Transverse colon (tissue), 4 donors: Measurements from ENCODE around the gene DNAJC18. TPM values are rescaled to one million over a fixed set of nuclear protein-coding genes. Genes with fewer than 3 reads are reported as not detected.
"Not testable (repeated sequence)": the region's sequence is repeated elsewhere in the genome, so short reads cannot be mapped to it uniquely, and the experiment has no call there.

Experiments used
- DNase-seq: peaks from one replicate; pipeline ENCODE4 v3.0.0-alpha.2; 2019
- H3K27ac ChIP-seq, 4 donors: fragments of 200-600 bp; sonication (generic); 2 replicates each; pipeline ENCODE4 v1.5.1; 2016 to 2018; ENCODE audit warnings: inconsistent platforms in 4 of 4
- H3K27me3 ChIP-seq: fragments of 200-600 bp; sonication (generic); 2 replicates; pipeline ENCODE4 v1.5.1; 2017; ENCODE audit warnings: inconsistent platforms
- H3K36me3 ChIP-seq, 4 donors: fragments of 200-600 bp; sonication (generic); 2 replicates each; pipeline ENCODE4 v1.5.1; 2017 to 2019; ENCODE audit warnings: inconsistent platforms in 4 of 4
- H3K4me1 ChIP-seq, 4 donors: fragments of 200-600 bp; sonication (generic); 2 replicates each; pipeline ENCODE4 v1.5.1; 2017 to 2020; ENCODE audit warnings: inconsistent platforms in 4 of 4
- H3K4me3 ChIP-seq, 4 donors: fragments of 200-600 bp; sonication (generic); 1 replicate in 1 of 4; 2 replicates in 3 of 4; pipeline versions ENCODE4 v1.5.1 to v1.6.1; 2017 to 2019; ENCODE audit warnings: inconsistent platforms in 4 of 4
- H3K9me3 ChIP-seq, 2 donors: fragments of 200-600 bp; sonication (generic); 2 replicates each; pipeline ENCODE4 v1.5.1; 2017 to 2019; ENCODE audit warnings: inconsistent platforms in 2 of 2
- CTCF ChIP-seq, 5 experiments: fragments of 200-600 bp in 3 of 5; fragments of 450-650 bp in 2 of 5; sonication (generic) in 3 of 5; IDR thresholded peaks; 1 replicate in 2 of 5; 2 replicates in 3 of 5; pipeline ENCODE4 v1.5.1; 2016 to 2017; ENCODE audit warnings: antibody characterized with exemption in 5 of 5, inconsistent platforms in 3 of 5, mild to moderate bottlenecking in 2 of 5, moderate library complexity in 1 of 5
- EP300 ChIP-seq: sonication (generic); formaldehyde crosslinking; IDR thresholded peaks from one replicate; pipeline ENCODE4 v1.6.1; 2017; ENCODE audit warnings: antibody characterized with exemption, low read depth
- POLR2A ChIP-seq: fragments of 450-650 bp; IDR thresholded peaks from one replicate; pipeline ENCODE4 v1.6.1; 2016; ENCODE audit warnings: antibody characterized with exemption, mild to moderate bottlenecking, moderate library complexity
- POLR2AphosphoS5 ChIP-seq, 3 donors: sonication (generic); formaldehyde crosslinking; IDR thresholded peaks; one replicate each; pipeline ENCODE4 v1.6.1; 2016; ENCODE audit warnings: antibody characterized with exemption in 3 of 3
- WGBS, 2 donors: methylation state at CpG; one replicate each; pipeline ENCODE4 v1.1.5; 2018; ENCODE audit warnings: low coverage in 1 of 2; 5-methylcytosine and 5-hydroxymethylcytosine counted together
- in situ Hi-C, 4 donors: fragments of 200-750 bp; cut with MboI; loops; one replicate each; pipeline versions ENCODE4 v1.15.0 to v1.15.1; 2017; ENCODE audit warnings: low sequenced_read_pairs in 3 of 4, low pct_ligation_motif_present in 1 of 4, low pct_unique_long_range_greater_than_20kb in 1 of 4
- intact Hi-C: fragments of 100-400 bp; cut with DNase I; formaldehyde crosslinking; loops from one replicate; pipeline ENCODE4 v1.15.1; 2023; ENCODE audit warnings: low total_unique reads
- total RNA-seq, 4 donors: library from RNA; depleted of rRNA; stranded (reverse); fragments of >200 nt; gene quantifications; one replicate each; pipeline ENCODE4 v1.1.0, GENCODE V29; 2016

The DNAJC18 gene
- total RNA-seq, result 1 to 10 TPM in 3 of 4 donors, under 1 TPM in 1; 0.37 to 3.8 (median 3.2) TPM

GRCh38 chr5:139439013-139439903 lies at the start of gene DNAJC18:
TSS of gene DNAJC18 (minus strand) at chr5:139439525. CDS start at chr5:139439445, 80 bp downstream.
- Histone ChIP-seq H3K9me3 (no peaks in the 10 kb centered on the region), H3K36me3 (no peaks in the 10 kb centered on the region), H3K27ac (peak within 1 kb of the TSS; percentile 88 to 96 (median 91)), H3K4me3 (peak within 1 kb of the TSS; percentile 71 to 76 (median 74)), H3K4me1 (peaks cover 3 to 14% (median 9%) of the 10 kb centered on the region in 4 donors), H3K27me3 (no peaks in the 10 kb centered on the region)
- in situ Hi-C loops, result loop anchor here in 1 of 4 donors (25.0 kb wide), 1 partner anchor 323 kb away; no protein-coding TSS in a partner anchor
- intact Hi-C loops, result no loop called here
- 4% methylated on average over 48 of the region's 49 CpGs; no CpG with 5 or more reads in 1 of the 2 donors for WGBS, 2 donors
- peak; percentile 95 for DNase-seq
- TF ChIP-seq EP300 (no peak), POLR2AphosphoS5 (IDR thresholded peaks at IDR 0.05) (peak; percentile 58 to 62 (median 59)), POLR2A (peak; percentile 42)

- Histone ChIP-seq H3K27ac (peak overlapping the region in 3 of 4 donors; percentile 2 to 50 (median 30)), H3K27me3 (no peaks in the 10 kb centered on the region), H3K36me3 (no peaks in the 10 kb centered on the region), H3K9me3 (no peaks in the 10 kb centered on the region), H3K4me1 (peaks cover 0 to 10% (median 4%) of the 10 kb centered on the region in 4 donors), H3K4me3 (no peak overlapping the region)
- in situ Hi-C loops (no loop called here), intact Hi-C loops (no loop called here)
- DNase-seq, result peak; percentile 25
- TF ChIP-seq POLR2AphosphoS5 (IDR thresholded peaks at IDR 0.05), result no peak
- no peak for TF ChIP-seq EP300
- no peak for TF ChIP-seq CTCF (IDR thresholded peaks at IDR 0.05)
- no peak for TF ChIP-seq POLR2A
- 75 to 86% methylated on average over 3 of the region's 3 CpGs for WGBS, 2 donors
These were observed 48.9 kb upstream of the DNAJC18 start for GRCh38 chr5:139488260-139488659.

- TF ChIP-seq POLR2AphosphoS5 (IDR thresholded peaks at IDR 0.05) (no peak), CTCF (IDR thresholded peaks at IDR 0.05) (no peak), POLR2A (no peak), EP300 (no peak)
- intact Hi-C loops, result no loop called here
These were observed 46.9 kb upstream of the DNAJC18 start for GRCh38 chr5:139486201-139486600.

GRCh38 chr5:139482890-139483208 lies 43.5 kb upstream of the DNAJC18 start:
- intact Hi-C loops, H3K9me3 ChIP-seq, H3K36me3 ChIP-seq, DNase-seq, in situ Hi-C loops, H3K27me3 ChIP-seq: not testable (repeated sequence)
- WGBS, 2 donors, result 43 to 53% methylated on average over 4 to 6 of the region's 6 CpGs
- Histone ChIP-seq H3K27ac (peak overlapping the region; percentile 88 to 89 (median 89)), H3K4me3 (peak overlapping the region in 1 of 4 donors; percentile 49), H3K4me1 (peaks cover 0 to 38% (median 23%) of the 10 kb centered on the region in 4 donors)

More at GRCh38 chr5:139486201-139486600, 46.9 kb upstream of the DNAJC18 start:
- no peak overlapping the region for H3K27ac ChIP-seq
- H3K9me3 ChIP-seq, result no peaks in the 10 kb centered on the region
- H3K36me3 ChIP-seq, result no peaks in the 10 kb centered on the region
- H3K4me3 ChIP-seq, result no peak overlapping the region
- WGBS, 2 donors, result 96% methylated on average over 7 of the region's 7 CpGs; no CpG with 5 or more reads in 1 of the 2 donors
- in situ Hi-C loops, result no loop called here
- H3K4me1 ChIP-seq, result peaks cover 0 to 20% (median 17%) of the 10 kb centered on the region in 4 donors
- DNase-seq, result no peak
- H3K27me3 ChIP-seq, result no peaks in the 10 kb centered on the region
